ENCODE data around the gene SERPINB4.

GRCh38 chr18:63591725-63592124 is 52.3 kb downstream of the SERPINB4 start:
- TF ChIP-seq CTCF (IDR thresholded peaks at IDR 0.05): no peak
- TF ChIP-seq POLR2AphosphoS5 (IDR thresholded peaks at IDR 0.05): no peak
- no peak for TF ChIP-seq POLR2A (IDR thresholded peaks at IDR 0.05)
